C4-2B (cell line): ENCODE results near the gene PITPNC1.
"Not testable (repeated sequence)": the region's sequence is repeated elsewhere in the genome, so short reads cannot be mapped to it uniquely, and the experiment has no call there.

Experiments
- H3K27ac ChIP-seq: fragments of 450-650 bp; 2 replicates; pipeline ENCODE4 v1.5.1; 2017
- ZFX ChIP-seq: fragments of 450-650 bp; IDR thresholded peaks from 2 replicates; pipeline ENCODE4 v1.6.1; 2017
- TF ChIP-seq, protein P1 (sequence below): fragments of 450-650 bp; conservative IDR thresholded peaks from 2 replicates; pipeline ENCODE4 v1.5.1; 2017; ENCODE audit warnings: mild to moderate bottlenecking

PITPNC1 gene

DNA sequence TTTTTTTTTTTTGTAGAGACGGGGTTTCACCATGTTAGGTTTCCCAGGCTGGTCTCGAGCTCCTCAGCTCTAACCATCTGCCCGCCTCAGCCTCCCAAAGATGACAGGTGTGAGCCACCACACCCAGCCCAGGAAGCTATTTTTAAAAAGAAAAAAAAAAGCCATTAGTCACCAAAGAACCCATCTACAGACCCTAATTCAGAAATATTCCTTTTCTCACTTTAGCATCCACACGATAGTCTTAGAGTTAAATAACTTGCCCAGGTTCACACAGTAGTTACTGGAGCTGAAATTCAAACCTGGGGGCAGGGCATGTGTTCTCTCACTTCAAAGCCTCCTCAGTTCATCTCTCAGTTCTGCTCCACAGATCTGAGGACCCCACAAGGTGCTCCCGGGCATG, 270.4 kb downstream of the PITPNC1 start:
- H3K27ac ChIP-seq = no peak overlapping the region
- no peak for TF ChIP-seq ZFX
- TF ChIP-seq, protein P1, sequence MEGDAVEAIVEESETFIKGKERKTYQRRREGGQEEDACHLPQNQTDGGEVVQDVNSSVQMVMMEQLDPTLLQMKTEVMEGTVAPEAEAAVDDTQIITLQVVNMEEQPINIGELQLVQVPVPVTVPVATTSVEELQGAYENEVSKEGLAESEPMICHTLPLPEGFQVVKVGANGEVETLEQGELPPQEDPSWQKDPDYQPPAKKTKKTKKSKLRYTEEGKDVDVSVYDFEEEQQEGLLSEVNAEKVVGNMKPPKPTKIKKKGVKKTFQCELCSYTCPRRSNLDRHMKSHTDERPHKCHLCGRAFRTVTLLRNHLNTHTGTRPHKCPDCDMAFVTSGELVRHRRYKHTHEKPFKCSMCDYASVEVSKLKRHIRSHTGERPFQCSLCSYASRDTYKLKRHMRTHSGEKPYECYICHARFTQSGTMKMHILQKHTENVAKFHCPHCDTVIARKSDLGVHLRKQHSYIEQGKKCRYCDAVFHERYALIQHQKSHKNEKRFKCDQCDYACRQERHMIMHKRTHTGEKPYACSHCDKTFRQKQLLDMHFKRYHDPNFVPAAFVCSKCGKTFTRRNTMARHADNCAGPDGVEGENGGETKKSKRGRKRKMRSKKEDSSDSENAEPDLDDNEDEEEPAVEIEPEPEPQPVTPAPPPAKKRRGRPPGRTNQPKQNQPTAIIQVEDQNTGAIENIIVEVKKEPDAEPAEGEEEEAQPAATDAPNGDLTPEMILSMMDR = no peak

DNA sequence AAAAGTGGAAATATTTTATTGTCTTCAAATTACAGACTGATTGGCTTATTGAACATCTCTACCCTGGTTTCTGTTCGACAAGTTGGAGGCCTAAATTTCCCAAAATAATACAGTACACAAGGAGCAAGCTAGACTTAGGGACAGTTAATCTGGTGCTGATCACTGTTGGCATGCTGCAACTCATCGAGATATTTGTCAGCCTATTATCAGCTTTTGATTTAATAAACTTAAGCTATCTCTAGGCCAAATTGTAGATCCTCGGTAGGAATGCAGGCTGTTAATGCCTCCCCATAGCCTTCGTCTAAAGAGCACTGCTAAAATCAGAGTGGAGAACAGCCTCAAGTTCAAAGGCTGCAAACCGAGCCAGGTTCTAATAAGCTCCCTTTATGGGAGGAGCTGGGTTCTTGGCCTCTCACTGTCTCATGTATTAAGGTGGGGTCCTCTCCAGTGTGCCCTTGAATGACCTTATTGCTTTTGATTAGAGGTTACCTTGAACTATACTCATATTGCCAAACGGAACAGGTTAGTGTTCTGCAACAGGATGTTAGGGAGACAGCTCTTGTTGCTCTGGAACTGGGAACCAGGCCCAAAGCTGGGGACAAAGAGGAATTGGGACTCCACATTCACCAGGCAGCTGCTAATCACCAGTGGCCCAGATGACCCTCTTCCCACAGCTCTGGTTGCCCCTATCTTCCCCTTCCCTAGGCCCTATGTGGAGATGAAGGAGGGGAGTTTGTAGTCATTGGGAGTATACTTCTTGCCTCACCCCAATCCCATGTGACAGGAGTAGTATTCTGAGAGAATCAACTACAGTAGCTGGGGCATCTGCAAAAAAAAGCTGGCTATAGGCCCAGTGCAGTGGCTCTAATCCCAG, 271.2 kb downstream of the PITPNC1 start:
- H3K27ac ChIP-seq = no peak overlapping the region
- TF ChIP-seq, protein P1 = no peak
- TF ChIP-seq ZFX = no peak

DNA sequence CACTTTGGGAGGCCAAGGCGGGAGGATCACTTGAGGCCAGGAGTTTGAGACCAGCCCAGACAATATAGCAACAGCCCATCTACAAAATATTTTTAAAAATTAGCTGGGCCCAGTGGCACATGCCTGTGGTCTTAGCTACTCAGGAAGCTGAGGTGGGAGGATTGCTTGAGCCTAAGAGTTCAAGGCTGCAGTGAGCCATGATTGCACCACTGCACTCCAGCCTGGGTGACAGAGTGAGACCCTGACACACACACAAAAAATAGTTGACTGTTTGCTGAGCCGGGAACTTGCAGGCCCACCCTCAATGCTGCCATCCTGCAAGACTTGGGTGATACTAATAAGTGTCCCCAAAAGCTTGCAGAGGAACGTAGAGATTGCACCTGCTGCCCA, 271.8 kb downstream of the PITPNC1 start:
- not testable (repeated sequence) for H3K27ac ChIP-seq

DNA sequence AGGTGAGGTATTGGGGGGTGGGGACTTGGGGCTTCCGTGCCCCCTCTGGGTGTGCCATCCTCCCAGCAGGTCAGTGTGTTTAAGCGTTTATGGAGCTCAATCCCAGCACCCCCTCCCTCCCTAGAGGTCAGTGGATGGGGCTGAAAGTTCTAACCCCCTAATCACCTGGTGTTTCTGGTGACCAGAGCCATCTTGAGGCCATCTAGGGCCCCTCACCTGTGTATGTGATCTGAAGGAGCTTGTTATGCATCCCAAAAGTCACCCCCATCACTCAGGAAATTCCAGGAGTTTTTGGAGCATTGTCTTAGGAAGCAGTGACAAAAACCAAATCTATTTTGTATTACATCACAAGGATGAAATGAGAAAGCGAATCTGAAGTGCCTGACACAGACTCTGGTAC, 272.8 kb downstream of the PITPNC1 start:
- H3K27ac ChIP-seq = no peak overlapping the region
- TF ChIP-seq, protein P1 = no peak
- no peak for TF ChIP-seq ZFX

DNA sequence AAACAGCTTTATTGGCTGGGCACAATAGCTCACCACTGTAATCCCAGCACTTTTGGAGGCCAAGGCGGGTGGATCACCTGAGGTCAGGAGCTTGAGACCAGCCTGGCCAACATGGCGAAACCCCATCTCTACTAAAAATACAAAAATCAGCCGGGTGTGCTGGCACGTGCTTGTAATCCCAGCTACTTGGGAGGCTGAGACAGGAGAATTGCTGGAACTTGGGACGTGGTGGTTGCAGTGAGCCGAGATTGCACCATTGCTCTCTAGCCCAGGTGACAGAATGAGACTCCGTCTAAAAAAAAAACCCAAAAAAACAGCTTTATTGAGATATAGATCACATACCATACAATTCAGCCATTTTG, 274.1 kb downstream of the PITPNC1 start:
- not testable (repeated sequence) for H3K27ac ChIP-seq

DNA sequence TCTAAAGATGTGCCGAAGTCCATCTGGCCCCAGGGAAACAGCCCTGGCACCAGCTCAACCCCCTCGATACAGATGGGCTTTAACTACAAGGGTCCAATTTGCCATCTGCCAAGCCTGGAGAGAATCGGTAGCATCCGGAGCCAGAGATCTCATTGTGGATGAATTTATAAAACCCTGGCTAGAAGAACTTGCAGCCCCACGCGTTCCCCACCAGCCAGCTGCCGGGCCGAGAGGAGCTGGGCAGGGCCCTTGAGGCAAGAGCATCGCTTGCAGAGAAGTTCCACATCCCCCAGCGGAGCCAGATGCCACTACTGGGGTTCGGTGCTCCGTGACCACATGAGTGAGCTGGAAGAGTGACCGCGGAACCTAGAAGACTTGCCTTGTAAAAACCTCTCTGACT, 275.4 kb downstream of the PITPNC1 start:
- no peak overlapping the region for H3K27ac ChIP-seq

DNA sequence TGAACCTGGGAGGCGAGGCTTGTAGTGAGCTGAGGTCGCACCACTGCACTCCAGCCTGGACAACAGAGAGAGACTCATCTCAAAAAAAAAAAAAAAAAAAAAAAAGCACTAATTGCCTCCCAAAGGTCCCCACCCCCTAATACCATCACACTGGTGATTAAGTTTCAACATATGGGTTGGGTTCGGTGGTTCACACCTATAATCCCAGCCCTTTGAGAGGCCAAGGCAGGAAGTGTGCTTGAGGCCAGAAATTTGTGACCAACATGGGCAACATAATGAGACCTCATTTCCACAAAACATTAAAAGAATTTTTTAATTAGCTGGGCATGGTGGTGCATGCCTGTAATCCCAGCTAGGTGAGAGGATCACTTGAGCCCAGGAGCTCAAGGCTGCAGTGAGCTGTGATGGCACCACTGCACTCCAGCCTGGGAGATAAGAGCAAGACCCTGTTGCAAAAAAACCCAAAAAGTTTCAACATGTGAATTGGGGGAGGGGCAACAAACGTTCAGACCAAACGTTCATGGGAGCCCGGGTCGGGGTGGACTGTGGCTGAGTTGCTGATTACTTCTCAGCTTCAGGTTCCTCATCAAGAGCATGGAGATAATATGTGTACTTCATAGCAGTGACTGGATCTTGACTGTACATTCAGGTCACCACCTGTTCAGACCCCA, 278.5 kb downstream of the PITPNC1 start:
- no peak for TF ChIP-seq ZFX
- TF ChIP-seq, protein P1 = no peak
- H3K27ac ChIP-seq = no peak overlapping the region

More for the DNA sequence above, 275.4 kb downstream of the PITPNC1 start:
- TF ChIP-seq ZFX = no peak
- TF ChIP-seq, protein P1 = no peak

DNA sequence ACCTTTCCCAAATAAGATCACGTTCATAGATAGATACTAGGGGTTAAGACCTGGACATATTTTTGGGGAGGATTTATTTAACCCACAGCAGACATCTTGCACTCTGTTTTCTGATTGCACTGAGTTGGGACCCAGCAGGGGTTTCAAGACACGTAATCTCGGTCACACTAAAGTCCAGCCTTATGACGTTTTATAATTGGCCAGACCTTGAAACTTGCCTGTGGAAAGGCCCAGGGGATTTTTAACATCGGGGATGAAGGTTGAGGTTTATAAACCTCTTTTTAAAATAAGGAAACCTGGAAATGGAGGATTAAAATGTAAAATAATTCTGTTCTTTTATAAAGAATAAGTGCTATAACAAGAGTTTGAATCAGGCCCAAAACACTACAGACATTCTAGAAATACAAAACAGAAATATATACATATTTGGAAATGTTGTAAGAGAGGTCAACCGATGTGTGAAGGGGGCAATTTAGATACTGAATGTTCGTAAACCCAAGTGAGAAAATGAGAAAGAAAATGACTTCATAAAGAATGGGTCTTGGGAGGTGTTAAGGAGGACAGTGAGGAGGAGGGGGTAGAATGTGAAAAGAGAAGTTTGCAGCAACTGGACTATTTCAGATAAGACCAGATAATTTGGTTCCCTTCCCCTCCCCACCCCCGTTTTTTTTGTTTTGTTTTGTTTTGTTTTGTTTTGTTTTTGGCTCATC, 279.6 kb downstream of the PITPNC1 start:
- H3K27ac ChIP-seq = no peak overlapping the region
- TF ChIP-seq ZFX = no peak
- TF ChIP-seq, protein P1 = no peak
